Smooth muscle cell (in vitro differentiated cells): ENCODE results near the gene B4GALT2. TPM values are rescaled to one million over a fixed set of nuclear protein-coding genes. Genes with fewer than 3 reads are reported as not detected.

ENCODE experiments used
- DNase-seq: peaks from one replicate; lab custom pipeline; 2025; ENCODE audit not compliant: unreplicated experiment; lab: John Stamatoyannopoulos, UW
- H2AFZ ChIP-seq: fragments of 200-600 bp; sonication (generic); 2 replicates; pipeline ENCODE4 v1.6.0; 2016; ENCODE audit warnings: antibody characterized with exemption, low read depth, mild to moderate bottlenecking
- H3F3A ChIP-seq: fragments of 200-600 bp; sonication (generic); 2 replicates; pipeline ENCODE4 v1.6.0; 2017; ENCODE audit warnings: antibody characterized with exemption, low read depth
- H3K27ac ChIP-seq: fragments of 200-600 bp; sonication (generic); 2 replicates; pipeline ENCODE4 v1.5.1; 2016; ENCODE audit warnings: low read depth, mild to moderate bottlenecking
- H3K27me3 ChIP-seq: fragments of 200-600 bp; sonication (generic); 2 replicates; pipeline ENCODE4 v1.6.1; 2016; ENCODE audit warnings: low read depth, mild to moderate bottlenecking
- H3K36me3 ChIP-seq: fragments of 200-600 bp; sonication (generic); 2 replicates; pipeline ENCODE4 v1.5.1; 2016; ENCODE audit warnings: low read depth
- H3K4me1 ChIP-seq: fragments of 200-600 bp; sonication (generic); 2 replicates; pipeline ENCODE4 v1.5.1; 2016; ENCODE audit warnings: low read depth
- H3K4me2 ChIP-seq: fragments of 200-600 bp; sonication (generic); 2 replicates; pipeline ENCODE4 v1.6.0; 2016; ENCODE audit warnings: mild to moderate bottlenecking
- H3K4me3 ChIP-seq: fragments of 200-600 bp; sonication (generic); 2 replicates; pipeline ENCODE4 v1.5.1; 2016; ENCODE audit warnings: mild to moderate bottlenecking
- H3K79me2 ChIP-seq: fragments of 200-600 bp; sonication (generic); 2 replicates; pipeline ENCODE4 v1.6.0; 2016; ENCODE audit warnings: low read depth, mild to moderate bottlenecking
- H3K9ac ChIP-seq: fragments of 200-600 bp; sonication (generic); 2 replicates; pipeline ENCODE4 v1.6.0; 2016; ENCODE audit warnings: low read depth
- H3K9me3 ChIP-seq: fragments of 200-600 bp; sonication (generic); replicated peaks from 2 replicates; pipeline ENCODE4 v1.5.1; 2016; ENCODE audit warnings: low read depth
- H4K20me1 ChIP-seq: fragments of 200-600 bp; sonication (generic); 2 replicates; pipeline ENCODE4 v1.6.0; 2016; ENCODE audit warnings: low read depth
- CTCF ChIP-seq: fragments of 200-600 bp; sonication (generic); IDR thresholded peaks from 2 replicates; pipeline ENCODE4 v1.5.1; 2017; ENCODE audit warnings: borderline replicate concordance, mild to moderate bottlenecking, antibody characterized with exemption; ENCODE audit not compliant: insufficient read depth, poor library complexity, severe bottlenecking
- WGBS: methylation state at CpG from one replicate; pipeline ENCODE4 v1.1.7; 2016; ENCODE audit warnings: low lambda C conversion rate; 5-methylcytosine and 5-hydroxymethylcytosine counted together
- polyA plus RNA-seq: library from polyadenylated mRNA; unstranded; fragments of >200 nt; fragmentation: Nextera tagmentation; extraction: Ambion mirVana; gene quantifications from 2 replicates; pipeline ENCODE4 v1.2.1, GENCODE V29; 2016
- total RNA-seq: library from RNA; depleted of rRNA; stranded (reverse); fragments of >200 nt; gene quantifications from 2 replicates; pipeline ENCODE4 v1.2.3, GENCODE V29; 2014

B4GALT2 gene
- total and polyA plus RNA-seq, 2 experiments from 2014 or later, result 52.4 to 135 TPM

GRCh38 chr1:44030605-44031251 lies 51.7 kb downstream of the B4GALT2 start:
- WGBS, result 0% methylated on average over 35 of the region's 66 CpGs

GRCh38 chr1:44031252-44032169 lies 52.5 kb downstream of the B4GALT2 start, which contains the start of gene SLC6A9:
TSS of gene SLC6A9 (minus strand) at chr1:44031462. CDS start at chr1:44024277, 7,185 bp downstream.
- peak within 1 kb of the TSS; percentile 55 for H2AFZ ChIP-seq
- 6% methylated on average over 37 of the region's 40 CpGs for WGBS
- H3K4me1 ChIP-seq, result peaks cover 16% of the 10 kb centered on the region
- no peaks in the 10 kb centered on the region for H3K27me3 ChIP-seq
- H3K27ac ChIP-seq, result peak within 1 kb of the TSS; percentile 73
- DNase-seq, result peak; percentile 54
- H3F3A ChIP-seq, result peaks cover 5% of the 10 kb centered on the region
- peak within 1 kb of the TSS; percentile 84 for H3K9ac ChIP-seq
- H3K4me2 ChIP-seq, result peak within 1 kb of the TSS; percentile 92
- no peaks in the 10 kb centered on the region for H4K20me1 ChIP-seq
- H3K79me2 ChIP-seq, result peaks cover 24% of the 10 kb centered on the region
- no peaks in the 10 kb centered on the region for H3K9me3 ChIP-seq
- H3K36me3 ChIP-seq, result no peaks in the 10 kb centered on the region
- no peak for TF ChIP-seq CTCF
- H3K4me3 ChIP-seq, result peak within 1 kb of the TSS; percentile 92

More at GRCh38 chr1:44030605-44031251, 51.7 kb downstream of the B4GALT2 start:
- Histone ChIP-seq H3K4me2 (peak overlapping the region; percentile 92), H3F3A (peaks cover 5% of the 10 kb centered on the region), H3K79me2 (peaks cover 25% of the 10 kb centered on the region), H3K9ac (peak overlapping the region; percentile 84), H3K27ac (peak overlapping the region; percentile 73), H3K4me1 (peaks cover 16% of the 10 kb centered on the region), H3K36me3 (no peaks in the 10 kb centered on the region), H2AFZ (peak overlapping the region; percentile 55), H3K4me3 (peak overlapping the region; percentile 92), H3K27me3 (no peaks in the 10 kb centered on the region), H3K9me3 (no peaks in the 10 kb centered on the region), H4K20me1 (no peaks in the 10 kb centered on the region)
- DNase-seq, result peak; percentile 79
- TF ChIP-seq CTCF, result no peak

DNA sequence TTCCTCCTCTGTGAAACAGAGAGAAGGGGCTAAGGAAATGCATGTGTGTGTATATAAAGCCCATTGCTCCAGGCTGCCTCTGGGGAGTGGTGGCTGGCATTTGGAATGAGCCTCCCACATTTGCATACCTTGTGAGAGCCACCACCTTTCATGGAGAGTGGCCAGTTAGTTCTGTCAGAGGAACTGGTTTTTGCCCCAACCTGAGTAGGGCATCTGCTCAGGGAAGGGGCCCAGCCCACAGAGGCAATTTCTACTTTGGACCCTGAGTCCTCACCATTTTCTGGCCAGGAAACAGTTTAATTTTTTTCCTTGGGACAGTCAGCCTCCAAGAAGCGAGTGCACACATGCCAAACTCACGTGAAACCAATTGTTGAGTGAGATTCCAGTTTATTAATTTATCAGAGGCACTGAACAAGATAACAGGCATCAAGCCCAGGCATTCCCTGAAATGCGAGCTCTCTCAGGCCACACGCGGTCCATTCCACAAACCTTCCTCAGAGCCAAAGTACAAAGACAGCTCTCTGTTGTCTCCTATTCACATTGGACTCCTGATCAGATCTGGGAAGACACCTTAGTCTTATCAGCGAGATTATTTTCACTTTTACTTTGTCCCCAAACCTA lies 53.3 kb downstream of the B4GALT2 start:
- Histone ChIP-seq H3F3A (peaks cover 5% of the 10 kb centered on the region), H3K79me2 (peaks cover 18% of the 10 kb centered on the region), H3K4me3 (no peak overlapping the region), H3K9me3 (no peaks in the 10 kb centered on the region), H3K4me2 (peak overlapping the region; percentile 92), H3K9ac (no peak overlapping the region), H3K4me1 (peaks cover 16% of the 10 kb centered on the region), H3K36me3 (no peaks in the 10 kb centered on the region), H2AFZ (peak overlapping the region; percentile 33), H3K27me3 (no peaks in the 10 kb centered on the region), H3K27ac (peak overlapping the region; percentile 73), H4K20me1 (no peaks in the 10 kb centered on the region)
- 86% methylated on average over 6 of the region's 6 CpGs for WGBS
- no peak for TF ChIP-seq CTCF
- DNase-seq, result no peak
